ENCODE results near the gene MRRF.
A peak's percentile ranks its signal among the peaks of the same experiment; 100 is the strongest.

The MRRF gene

GRCh38 chr9:122372856-122373845, 108.5 kb downstream of the MRRF start:
- Histone ChIP-seq H3K18ac (ENCODE audit: low read depth in 1 of 2, low read length in 2 of 2) (no peak overlapping the region), H2BK5ac (ENCODE audit: low read depth, low read length, poor library complexity, severe bottlenecking) (no peak overlapping the region), H2BK12ac (ENCODE audit: low read length in 2 of 2) (no peak overlapping the region), H3K27me3 (ENCODE audit: control insufficient read depth in 1 of 2, insufficient read depth in 1 of 2, low read length in 2 of 2) (no peaks in the 10 kb centered on the region), H3K36me3 (ENCODE audit: control insufficient read depth in 1 of 2, insufficient read depth in 2 of 2, low read depth in 1 of 2, low read length in 2 of 2) (peaks cover 0 to 4% of the 10 kb centered on the region in 2 experiments), H3K4ac (ENCODE audit: low read depth in 1 of 2, low read length in 2 of 2) (no peak overlapping the region), H3K4me1 (ENCODE audit: control insufficient read depth, insufficient read depth, low read depth, low read length) (peaks cover 34% of the 10 kb centered on the region), H3K9ac (ENCODE audit: low read length) (no peak overlapping the region), H3K4me3 (ENCODE audit: insufficient read depth in 1 of 2, low read depth in 1 of 2, low read length in 2 of 2) (peak overlapping the region in 1 of 2 experiments; percentile 86), H2BK120ac (ENCODE audit: low read depth, low read length) (no peak overlapping the region), H3K79me1 (replicated peaks; ENCODE audit: low read length, poor library complexity, severe bottlenecking) (peaks cover 2% of the 10 kb centered on the region), H2AK5ac (ENCODE audit: low read length, severe bottlenecking) (no peak overlapping the region), H4K8ac (ENCODE audit: low read length) (no peak overlapping the region), H4K91ac (ENCODE audit: low read length) (no peak overlapping the region), H3K9me3 (ENCODE audit: control insufficient read depth, low read length) (no peaks in the 10 kb centered on the region), H3K23ac (ENCODE audit: low read length in 2 of 2) (no peak overlapping the region), H2BK15ac (ENCODE audit: low read depth, poor library complexity, severe bottlenecking) (no peak overlapping the region), H3K14ac (ENCODE audit: low read length in 2 of 2) (no peak overlapping the region), H3K4me2 (ENCODE audit: low read length, poor library complexity, severe bottlenecking) (no peak overlapping the region), H2AFZ (ENCODE audit: low read depth, low read length) (no peak overlapping the region), H3K27ac (ENCODE audit: low read length, poor library complexity, severe bottlenecking) (no peak overlapping the region)
- no peak for DNase-seq
- WGBS, result 84% methylated on average over 19 of the region's 19 CpGs

GRCh38 chr9:122374885-122375420, 110.3 kb downstream of the MRRF start:
- Histone ChIP-seq H2AFZ (ENCODE audit: low read depth, low read length) (peak overlapping the region; percentile 60), H3K27me3 (ENCODE audit: control insufficient read depth in 1 of 2, insufficient read depth in 1 of 2, low read length in 2 of 2) (no peaks in the 10 kb centered on the region), H3K36me3 (ENCODE audit: control insufficient read depth in 1 of 2, insufficient read depth in 2 of 2, low read depth in 1 of 2, low read length in 2 of 2) (peaks cover 0 to 22% of the 10 kb centered on the region in 2 experiments), H3K9ac (ENCODE audit: low read length) (peak overlapping the region; percentile 78), H3K79me1 (replicated peaks; ENCODE audit: low read length, poor library complexity, severe bottlenecking) (peaks cover 2% of the 10 kb centered on the region), H3K23ac (ENCODE audit: low read length in 2 of 2) (no peak overlapping the region), H3K4me2 (ENCODE audit: low read length, poor library complexity, severe bottlenecking) (peak overlapping the region; percentile 4), H2AK5ac (ENCODE audit: low read length, severe bottlenecking) (no peak overlapping the region), H3K4me1 (ENCODE audit: control insufficient read depth, insufficient read depth, low read depth, low read length) (peaks cover 34% of the 10 kb centered on the region), H4K8ac (ENCODE audit: low read length) (no peak overlapping the region), H3K4me3 (ENCODE audit: insufficient read depth in 1 of 2, low read depth in 1 of 2, low read length in 2 of 2) (peak overlapping the region in 1 of 2 experiments; percentile 69), H3K18ac (ENCODE audit: low read depth in 1 of 2, low read length in 2 of 2) (peak overlapping the region in 1 of 2 experiments; percentile 54), H3K14ac (ENCODE audit: low read length in 2 of 2) (no peak overlapping the region), H4K91ac (ENCODE audit: low read length) (peak overlapping the region; percentile 8), H2BK120ac (ENCODE audit: low read depth, low read length) (no peak overlapping the region), H2BK12ac (ENCODE audit: low read length in 2 of 2) (no peak overlapping the region), H3K4ac (ENCODE audit: low read depth in 1 of 2, low read length in 2 of 2) (no peak overlapping the region), H2BK15ac (ENCODE audit: low read depth, poor library complexity, severe bottlenecking) (no peak overlapping the region), H3K27ac (ENCODE audit: low read length, poor library complexity, severe bottlenecking) (no peak overlapping the region), H3K9me3 (ENCODE audit: control insufficient read depth, low read length) (peaks cover 6% of the 10 kb centered on the region), H2BK5ac (ENCODE audit: low read depth, low read length, poor library complexity, severe bottlenecking) (no peak overlapping the region)
- DNase-seq, result peak; percentile 66
- WGBS, result 22% methylated on average over 12 of the region's 14 CpGs

GRCh38 chr9:122376796-122377195, 112.1 kb downstream of the MRRF start:
- no peak overlapping the region for H3K23ac ChIP-seq (ENCODE audit: low read length in 2 of 2)
- WGBS, result 87% methylated on average over 1 of the region's 1 CpG

More at GRCh38 chr9:122376796-122377195, 112.1 kb downstream of the MRRF start:
- Histone ChIP-seq H2BK120ac (ENCODE audit: low read depth, low read length) (no peak overlapping the region), H3K9me3 (ENCODE audit: control insufficient read depth, low read length) (peaks cover 6% of the 10 kb centered on the region), H3K14ac (ENCODE audit: low read length in 2 of 2) (no peak overlapping the region), H3K9ac (ENCODE audit: low read length) (peak overlapping the region; percentile 19), H3K4me2 (ENCODE audit: low read length, poor library complexity, severe bottlenecking) (no peak overlapping the region), H2BK12ac (ENCODE audit: low read length in 2 of 2) (no peak overlapping the region), H3K79me1 (replicated peaks; ENCODE audit: low read length, poor library complexity, severe bottlenecking) (peaks cover 2% of the 10 kb centered on the region), H3K4me3 (ENCODE audit: insufficient read depth in 1 of 2, low read depth in 1 of 2, low read length in 2 of 2) (no peak overlapping the region), H2BK15ac (ENCODE audit: low read depth, poor library complexity, severe bottlenecking) (no peak overlapping the region), H4K8ac (ENCODE audit: low read length) (no peak overlapping the region), H3K4ac (ENCODE audit: low read depth in 1 of 2, low read length in 2 of 2) (no peak overlapping the region), H3K4me1 (ENCODE audit: control insufficient read depth, insufficient read depth, low read depth, low read length) (peaks cover 25% of the 10 kb centered on the region), H2BK5ac (ENCODE audit: low read depth, low read length, poor library complexity, severe bottlenecking) (no peak overlapping the region), H2AK5ac (ENCODE audit: low read length, severe bottlenecking) (no peak overlapping the region), H3K27ac (ENCODE audit: low read length, poor library complexity, severe bottlenecking) (no peak overlapping the region), H3K27me3 (ENCODE audit: control insufficient read depth in 1 of 2, insufficient read depth in 1 of 2, low read length in 2 of 2) (no peaks in the 10 kb centered on the region), H3K36me3 (ENCODE audit: control insufficient read depth in 1 of 2, insufficient read depth in 2 of 2, low read depth in 1 of 2, low read length in 2 of 2) (peaks cover 0 to 37% of the 10 kb centered on the region in 2 experiments), H3K18ac (ENCODE audit: low read depth in 1 of 2, low read length in 2 of 2) (no peak overlapping the region), H4K91ac (ENCODE audit: low read length) (no peak overlapping the region), H2AFZ (ENCODE audit: low read depth, low read length) (no peak overlapping the region)
- no peak for DNase-seq
